Forelimb muscle (tissue), 1 donor: ENCODE results near the gene CCDC178. TPM values are rescaled to one million over a fixed set of nuclear protein-coding genes. Genes with fewer than 3 reads are reported as not detected.
"Not testable (repeated sequence)": the region's sequence is repeated elsewhere in the genome, so short reads cannot be mapped to it uniquely, and the experiment has no call there.

Source experiments
- DNase-seq: peaks from one replicate; pipeline ENCODE4 v3.0.0-alpha.2; 2013; ENCODE audit warnings: low read depth
- polyA plus RNA-seq: library from polyadenylated mRNA; unstranded; fragments of 120-200 nt; gene quantifications from one replicate; pipeline ENCODE4 v1.2.1, GENCODE V29; 2013; ENCODE audit not compliant: insufficient read length

CCDC178 gene
- polyA plus RNA-seq, 1 donor, result 0.19 TPM

GRCh38 chr18:33210575-33211189 is 229.8 kb downstream of the CCDC178 start:
- DNase-seq, result no peak

- no peak for DNase-seq
Measured at GRCh38 chr18:33205777-33206176, 234.7 kb downstream of the CCDC178 start.

- DNase-seq, result no peak
Measured at GRCh38 chr18:33201509-33201926, 239.0 kb downstream of the CCDC178 start.

GRCh38 chr18:33195795-33196194 is 244.7 kb downstream of the CCDC178 start:
- no peak for DNase-seq

- no peak for DNase-seq
Measured at GRCh38 chr18:33194793-33195192, 245.7 kb downstream of the CCDC178 start.

GRCh38 chr18:33184958-33185357 is 255.6 kb downstream of the CCDC178 start:
- no peak for DNase-seq

GRCh38 chr18:33184175-33184574 is 256.3 kb downstream of the CCDC178 start:
- DNase-seq, result no peak

GRCh38 chr18:33183136-33183535 is 257.4 kb downstream of the CCDC178 start:
- DNase-seq, result no peak

GRCh38 chr18:33181016-33181415 is 259.5 kb downstream of the CCDC178 start:
- DNase-seq, result no peak

- no peak for DNase-seq
Measured at GRCh38 chr18:33169218-33169617, 271.3 kb downstream of the CCDC178 start.

- DNase-seq, result not testable (repeated sequence)
Measured at GRCh38 chr18:33164121-33164520, 276.4 kb downstream of the CCDC178 start.

GRCh38 chr18:33161131-33161530 is 279.4 kb downstream of the CCDC178 start:
- no peak for DNase-seq

GRCh38 chr18:33159151-33159550 is 281.4 kb downstream of the CCDC178 start:
- no peak for DNase-seq

GRCh38 chr18:33157893-33158292 is 282.6 kb downstream of the CCDC178 start:
- DNase-seq, result no peak

GRCh38 chr18:33156906-33157470 is 283.5 kb downstream of the CCDC178 start:
- no peak for DNase-seq

- DNase-seq, result no peak
Measured at GRCh38 chr18:33154049-33154448, 286.5 kb downstream of the CCDC178 start.

GRCh38 chr18:33152376-33152775 is 288.1 kb downstream of the CCDC178 start:
- no peak for DNase-seq

GRCh38 chr18:33147811-33148210 is 292.7 kb downstream of the CCDC178 start:
- not testable (repeated sequence) for DNase-seq

- DNase-seq, result no peak
Measured at GRCh38 chr18:33146014-33146413, 294.5 kb downstream of the CCDC178 start.

GRCh38 chr18:33135951-33136660 is 304.4 kb downstream of the CCDC178 start:
- DNase-seq, result no peak

GRCh38 chr18:33132657-33133056 is 307.9 kb downstream of the CCDC178 start:
- no peak for DNase-seq

- no peak for DNase-seq
Measured at GRCh38 chr18:33128581-33128980, 311.9 kb downstream of the CCDC178 start.

GRCh38 chr18:33123862-33124518 is 316.5 kb downstream of the CCDC178 start:
- no peak for DNase-seq
